ENCODE results near the gene ASCL3.
"Not testable (repeated sequence)": the region's sequence is repeated elsewhere in the genome, so short reads cannot be mapped to it uniquely, and the experiment has no call there.

The ASCL3 gene

DNA sequence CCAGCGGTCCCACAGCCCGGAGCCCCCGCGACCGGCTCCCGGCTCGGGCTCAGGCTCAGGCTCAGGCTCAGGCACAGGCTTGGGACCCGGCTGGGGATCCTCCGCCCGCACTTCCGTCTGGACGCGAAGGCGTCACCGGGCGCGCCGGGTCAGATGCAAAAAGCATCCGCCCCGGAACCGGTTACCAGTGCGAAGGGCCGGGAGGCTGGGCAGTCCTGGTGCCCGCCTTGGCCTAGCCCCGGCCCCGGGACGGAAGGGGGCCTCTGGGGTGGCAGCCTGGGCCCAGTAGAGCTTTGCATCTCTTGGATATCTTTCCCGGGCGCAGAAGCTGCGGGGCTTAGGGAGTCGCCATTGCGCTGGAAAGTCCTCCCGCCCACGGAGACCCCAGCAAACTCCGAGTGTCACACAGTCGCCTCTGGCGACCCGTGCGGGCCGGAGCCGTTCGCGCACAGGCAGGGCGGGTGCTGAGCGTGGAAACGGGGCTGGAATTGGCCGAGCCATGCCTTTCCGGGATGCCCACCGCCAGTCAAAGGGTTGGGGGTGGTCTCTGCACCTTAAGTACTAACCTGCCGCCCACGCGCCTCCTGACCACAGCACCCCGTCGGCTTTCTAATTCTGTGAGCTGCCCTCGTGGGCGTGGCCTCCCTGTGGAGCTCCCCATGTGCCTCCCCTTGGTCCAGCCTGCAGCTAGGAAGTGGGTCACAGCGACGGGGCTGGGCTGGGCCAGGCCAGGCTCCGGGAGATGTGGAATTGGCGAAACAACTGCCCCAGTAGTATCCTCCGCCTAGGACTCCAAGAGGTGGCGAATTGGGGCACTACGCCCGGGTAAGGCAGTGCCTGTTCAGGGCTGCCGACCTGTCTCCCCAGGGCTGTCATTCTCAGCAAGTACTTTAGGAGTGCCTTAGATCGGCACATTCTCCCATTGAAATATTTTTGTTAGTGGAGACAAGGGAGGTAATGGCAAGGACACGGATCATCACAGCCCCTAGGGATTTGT, 21.8 kb upstream of the ASCL3 start, which contains the start of gene TMEM9B:
Gene TMEM9B, minus strand, starts transcription at position 119 of the 997 bp plus-strand sequence. CDS start 129 bp downstream, outside the sequence.
- in situ Hi-C loops (cut with MboI; ENCODE audit: low sequenced_read_pairs), result no loop called here
- DNase-seq (ENCODE audit: low spot score in 2 of 2), result peak; percentile 67 to 88
- no peaks in the 10 kb centered on the region for H3K9me3 ChIP-seq
- no peaks in the 10 kb centered on the region for H3K27me3 ChIP-seq (ENCODE audit: low read depth)
- no peaks in the 10 kb centered on the region for H3K36me3 ChIP-seq (replicated peaks)
- 0 out of 2 replicates have a peak, but pooled peaks cover 1% of the 10 kb centered on the region for H3K4me1 ChIP-seq
- peak within 1 kb of the TSS; percentile 93 for H3K4me3 ChIP-seq

DNA sequence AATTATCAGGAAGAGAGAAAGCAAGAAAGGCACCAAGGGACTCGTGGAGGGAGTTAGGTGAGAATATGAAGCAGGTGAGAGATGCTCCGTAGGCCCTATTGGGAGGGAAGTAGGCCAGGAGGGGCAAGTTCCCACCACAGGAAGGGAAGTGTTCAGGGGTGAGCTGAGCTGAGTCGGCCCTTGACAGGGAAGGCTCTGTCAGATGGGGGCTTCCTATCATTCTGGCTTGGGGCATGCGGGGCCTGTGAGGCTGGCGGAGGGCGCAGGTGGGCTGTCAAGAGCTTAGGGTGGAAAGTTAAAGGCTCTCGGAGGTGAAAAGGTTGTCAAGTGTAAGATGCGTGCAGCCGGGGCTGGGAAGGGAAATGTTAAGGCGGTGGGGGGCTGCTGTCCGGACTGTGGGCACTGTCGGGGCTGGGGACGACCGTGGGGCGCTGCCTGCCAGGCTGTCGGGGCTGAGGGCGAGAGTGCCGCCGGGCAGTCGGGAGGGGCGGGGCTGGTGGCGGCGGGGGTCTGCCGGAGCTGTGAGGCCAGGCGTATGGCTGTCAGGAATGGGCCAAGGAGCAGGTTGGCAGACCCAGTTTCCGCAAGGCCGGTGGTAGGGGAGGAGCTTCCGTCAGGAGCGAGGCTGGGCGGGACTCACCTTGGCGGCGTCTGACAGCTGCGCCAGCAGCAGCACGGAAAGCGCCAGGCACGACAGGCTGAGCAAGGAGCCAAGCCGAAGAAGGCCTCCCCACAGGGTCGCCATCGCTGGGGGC, 20.9 kb upstream of the ASCL3 start:
- Histone ChIP-seq H3K4me1 (no peaks in the 10 kb centered on the region), H3K27me3 (ENCODE audit: low read depth) (no peaks in the 10 kb centered on the region), H3K36me3 (replicated peaks) (no peaks in the 10 kb centered on the region), H3K4me3 (peak overlapping the region; percentile 93), H3K9me3 (no peaks in the 10 kb centered on the region)
- in situ Hi-C loops (cut with MboI; ENCODE audit: low sequenced_read_pairs), result no loop called here
- DNase-seq (ENCODE audit: low spot score in 2 of 2), result peak; percentile 66 to 86

DNA sequence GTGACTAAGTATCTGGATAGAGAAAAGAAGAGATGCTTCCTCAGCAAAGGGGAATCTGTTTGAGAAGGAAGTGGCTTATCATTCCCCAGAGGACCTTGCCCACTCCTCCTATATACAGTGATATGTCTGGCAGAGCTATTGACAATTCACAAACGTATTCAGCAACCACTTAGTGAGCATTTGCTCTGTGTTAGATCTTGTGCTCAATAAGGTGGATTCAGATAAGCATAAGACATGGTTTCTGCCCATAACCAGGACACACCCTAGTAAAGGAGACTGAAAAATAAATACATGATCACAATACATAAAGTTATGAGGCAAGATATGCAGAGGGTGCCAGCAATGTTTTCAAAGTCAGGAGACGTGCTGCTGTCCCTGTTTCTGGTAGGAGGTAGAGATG, 20.0 kb upstream of the ASCL3 start:
- DNase-seq (ENCODE audit: low spot score in 2 of 2), result no peak
- peak overlapping the region; percentile 93; the same call in 1 of the 2 replicates for H3K4me3 ChIP-seq
- in situ Hi-C loops (cut with MboI; ENCODE audit: low sequenced_read_pairs), result no loop called here
- H3K27me3 ChIP-seq (ENCODE audit: low read depth), result no peaks in the 10 kb centered on the region
- H3K4me1 ChIP-seq, result no peaks in the 10 kb centered on the region
- no peaks in the 10 kb centered on the region for H3K36me3 ChIP-seq (replicated peaks)
- H3K9me3 ChIP-seq, result no peaks in the 10 kb centered on the region

DNA sequence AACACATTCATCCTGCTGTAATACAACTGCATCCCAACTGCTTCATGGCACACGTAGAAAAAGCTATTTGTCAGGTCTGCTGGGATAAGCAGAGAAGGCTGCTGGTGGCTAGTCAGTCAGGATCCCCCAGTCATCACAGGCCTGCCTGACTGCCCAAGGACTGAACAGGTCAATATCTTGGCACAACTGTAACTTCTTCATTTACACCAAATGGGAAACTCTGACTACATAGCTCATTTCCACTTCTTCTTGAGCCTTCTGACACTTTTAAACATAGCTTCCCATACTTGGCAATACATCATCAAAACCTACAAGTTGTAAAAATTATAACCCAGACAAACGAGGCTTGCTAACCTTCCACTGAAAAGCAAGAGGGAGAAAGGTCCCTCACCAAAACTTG, 18.6 kb upstream of the ASCL3 start:
- no peak for DNase-seq (ENCODE audit: low spot score in 2 of 2)
- in situ Hi-C loops (cut with MboI; ENCODE audit: low sequenced_read_pairs), result no loop called here
- Histone ChIP-seq H3K36me3 (replicated peaks) (no peaks in the 10 kb centered on the region), H3K27me3 (ENCODE audit: low read depth) (no peaks in the 10 kb centered on the region), H3K9me3 (no peaks in the 10 kb centered on the region), H3K4me3 (no peak overlapping the region), H3K4me1 (no peaks in the 10 kb centered on the region)

DNA sequence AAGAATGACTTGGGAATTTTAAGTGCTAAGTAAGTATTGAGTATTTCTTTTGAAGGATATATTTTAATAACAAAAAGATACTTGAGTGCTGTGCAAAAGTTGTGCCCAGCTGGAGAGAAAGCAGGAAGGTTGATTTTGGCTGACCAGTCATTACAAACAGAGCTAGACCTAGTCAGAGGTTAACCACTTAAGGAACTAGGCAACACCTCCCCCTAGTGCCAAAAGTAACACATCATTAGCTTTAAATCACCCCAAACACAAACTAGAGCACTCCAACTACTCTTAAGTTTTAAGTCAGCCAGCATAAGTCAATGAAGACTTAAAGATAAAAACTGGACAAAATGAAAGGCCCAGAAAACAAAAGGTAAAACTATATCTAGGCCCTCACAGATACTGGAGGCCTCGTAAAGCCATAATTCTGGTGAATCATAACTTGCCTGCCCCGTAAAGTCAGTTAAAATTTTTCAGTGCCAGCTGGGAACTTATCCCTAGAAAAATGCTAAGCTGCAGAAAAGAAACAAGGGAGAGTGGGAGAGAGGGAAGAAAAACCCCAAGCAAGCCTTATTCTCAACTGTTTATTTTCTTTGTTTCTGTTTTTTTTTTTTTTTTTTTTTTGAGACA, 16.8 kb upstream of the ASCL3 start:
- in situ Hi-C loops (cut with MboI; ENCODE audit: low sequenced_read_pairs), result no loop called here
- DNase-seq (ENCODE audit: low spot score in 2 of 2), result peak; percentile 66 to 78
- Histone ChIP-seq H3K4me1 (no peaks in the 10 kb centered on the region), H3K4me3 (no peak overlapping the region), H3K36me3 (replicated peaks) (0 out of 2 replicates have a peak, but pooled peaks cover 5% of the 10 kb centered on the region), H3K9me3 (no peaks in the 10 kb centered on the region), H3K27me3 (ENCODE audit: low read depth) (no peaks in the 10 kb centered on the region)

DNA sequence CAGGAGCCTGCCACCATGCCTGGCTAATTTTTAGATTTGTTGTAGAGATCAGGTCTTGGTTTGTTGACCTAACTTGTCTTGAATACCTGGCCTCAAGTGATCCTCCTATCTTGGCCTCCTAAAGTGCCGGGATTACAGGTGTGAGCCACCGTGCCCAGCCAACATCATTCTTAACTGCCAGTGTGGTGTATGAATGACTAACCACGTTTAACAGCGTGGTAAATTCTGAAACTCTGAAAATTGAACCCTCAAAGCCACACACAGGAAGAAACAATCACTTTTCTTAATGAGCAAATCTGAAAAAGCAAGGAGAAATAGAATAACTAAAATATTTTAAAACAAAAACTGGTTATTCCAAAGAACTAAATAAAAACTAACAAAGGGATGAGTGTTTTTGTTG, 14.0 kb upstream of the ASCL3 start:
- Histone ChIP-seq H3K4me1 (no peaks in the 10 kb centered on the region), H3K27me3 (ENCODE audit: low read depth) (no peaks in the 10 kb centered on the region), H3K36me3 (replicated peaks) (peaks cover 12% of the 10 kb centered on the region; the same call in 1 of the 2 replicates), H3K9me3 (no peaks in the 10 kb centered on the region), H3K4me3 (no peak overlapping the region)
- no peak for DNase-seq (ENCODE audit: low spot score in 2 of 2)
- in situ Hi-C loops (cut with MboI; ENCODE audit: low sequenced_read_pairs), result no loop called here

DNA sequence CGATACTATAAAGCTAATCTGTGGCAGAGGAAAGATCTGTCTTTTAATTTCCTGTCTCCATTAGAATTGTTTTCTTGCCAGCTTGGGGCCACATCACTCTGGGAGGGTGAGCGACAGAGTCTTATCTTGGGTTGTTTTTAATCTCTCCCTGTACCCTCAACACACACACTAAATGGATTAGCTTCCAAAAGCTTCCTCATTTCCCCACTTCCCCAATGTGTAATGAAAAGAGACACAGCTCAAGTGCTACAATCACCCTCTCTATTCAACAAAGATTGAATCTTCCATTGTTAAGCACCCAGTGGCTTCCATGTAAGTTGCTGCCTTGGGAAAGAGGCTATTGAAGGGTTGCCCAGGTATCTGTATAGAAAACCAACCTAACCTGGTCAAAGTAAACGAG, 6.1 kb upstream of the ASCL3 start:
- no peaks in the 10 kb centered on the region for H3K27me3 ChIP-seq (ENCODE audit: low read depth)
- no peak for DNase-seq (ENCODE audit: low spot score in 2 of 2)
- in situ Hi-C loops (cut with MboI; ENCODE audit: low sequenced_read_pairs), result no loop called here
- peaks cover 2% of the 10 kb centered on the region; the same call in 1 of the 2 replicates for H3K4me1 ChIP-seq
- no peaks in the 10 kb centered on the region for H3K9me3 ChIP-seq
- H3K4me3 ChIP-seq, result no peak overlapping the region
- H3K36me3 ChIP-seq (replicated peaks), result peaks cover 12% of the 10 kb centered on the region

DNA sequence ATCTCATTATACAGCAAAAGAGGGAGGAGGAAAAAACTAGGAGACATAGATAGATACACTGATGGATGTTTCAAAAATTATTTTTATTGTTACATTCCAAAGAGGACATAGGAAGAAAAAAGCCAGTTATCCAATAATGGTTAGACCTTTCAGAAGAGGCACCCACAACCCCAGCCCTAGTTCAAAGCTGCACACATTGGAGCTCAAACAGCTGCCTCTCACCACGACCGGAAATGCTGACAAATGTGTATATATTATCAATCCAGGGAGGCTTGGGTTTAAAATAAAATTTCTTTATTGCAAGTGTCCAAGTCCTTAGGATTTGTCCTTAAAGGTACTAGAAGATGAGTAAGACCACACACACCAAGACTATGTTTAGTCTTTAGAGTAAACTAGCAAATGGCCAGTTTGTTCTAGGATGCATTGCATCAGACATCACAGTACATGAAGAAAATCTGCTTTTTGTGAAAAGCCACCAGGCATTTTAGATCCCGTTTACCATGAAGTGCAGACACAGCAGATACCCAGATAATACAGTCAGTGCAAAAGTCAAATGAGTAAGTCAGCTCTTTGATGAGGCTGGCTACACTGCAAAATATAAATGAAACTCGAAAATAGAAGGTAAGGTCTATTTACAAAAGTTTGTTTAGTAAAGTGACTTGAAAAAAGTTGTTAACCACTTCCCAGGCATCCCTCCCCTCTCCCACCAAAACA, 4.6 kb upstream of the ASCL3 start:
- Histone ChIP-seq H3K27me3 (ENCODE audit: low read depth) (no peaks in the 10 kb centered on the region), H3K4me1 (peaks cover 2% of the 10 kb centered on the region; the same call in 1 of the 2 replicates), H3K9me3 (no peaks in the 10 kb centered on the region), H3K4me3 (no peak overlapping the region), H3K36me3 (replicated peaks) (peaks cover 5% of the 10 kb centered on the region)
- no peak for DNase-seq (ENCODE audit: low spot score in 2 of 2)
- in situ Hi-C loops (cut with MboI; ENCODE audit: low sequenced_read_pairs), result no loop called here

DNA sequence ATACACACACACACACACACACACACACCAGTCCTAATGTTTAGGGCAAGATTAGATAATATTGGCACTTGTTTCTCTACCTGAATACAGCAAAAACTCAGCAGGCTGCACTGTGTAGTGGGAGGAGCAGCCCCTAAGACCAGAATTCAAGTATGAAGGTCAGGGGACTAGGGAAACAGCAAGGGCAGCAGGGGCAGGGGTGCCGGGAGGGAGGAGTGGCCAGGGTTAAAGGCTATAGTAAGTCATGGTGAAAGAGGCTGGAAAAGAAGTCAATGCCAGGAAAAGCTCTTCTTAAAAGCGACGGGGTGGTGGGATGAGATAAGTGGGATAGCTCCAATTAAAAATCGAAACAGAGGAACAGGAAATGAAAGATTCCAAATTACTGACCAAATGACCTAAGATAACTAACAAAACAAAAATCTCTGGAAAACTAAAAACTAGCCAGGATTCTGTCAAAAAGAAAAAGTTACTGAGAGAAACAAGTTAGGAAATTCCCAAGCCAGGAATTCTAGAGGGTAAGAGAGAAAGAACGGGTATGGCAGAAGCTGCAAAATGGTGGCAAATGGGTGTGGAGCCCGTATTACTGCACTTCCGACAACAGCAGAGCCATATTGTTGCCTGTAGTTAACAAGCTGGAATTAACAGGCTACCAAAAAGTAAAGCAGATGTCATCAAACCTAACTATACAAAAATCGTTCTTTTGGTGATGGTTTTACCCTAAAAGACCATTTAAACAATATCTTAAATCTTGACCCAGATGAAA, 1.3 kb downstream of the ASCL3 start:
- Histone ChIP-seq H3K4me3 (no peak overlapping the region), H3K36me3 (replicated peaks) (no peaks in the 10 kb centered on the region), H3K9me3 (no peaks in the 10 kb centered on the region), H3K4me1 (no peaks in the 10 kb centered on the region), H3K27me3 (ENCODE audit: low read depth) (no peaks in the 10 kb centered on the region)
- in situ Hi-C loops (cut with MboI; ENCODE audit: low sequenced_read_pairs), result no loop called here
- DNase-seq (ENCODE audit: low spot score in 2 of 2), result no peak

DNA sequence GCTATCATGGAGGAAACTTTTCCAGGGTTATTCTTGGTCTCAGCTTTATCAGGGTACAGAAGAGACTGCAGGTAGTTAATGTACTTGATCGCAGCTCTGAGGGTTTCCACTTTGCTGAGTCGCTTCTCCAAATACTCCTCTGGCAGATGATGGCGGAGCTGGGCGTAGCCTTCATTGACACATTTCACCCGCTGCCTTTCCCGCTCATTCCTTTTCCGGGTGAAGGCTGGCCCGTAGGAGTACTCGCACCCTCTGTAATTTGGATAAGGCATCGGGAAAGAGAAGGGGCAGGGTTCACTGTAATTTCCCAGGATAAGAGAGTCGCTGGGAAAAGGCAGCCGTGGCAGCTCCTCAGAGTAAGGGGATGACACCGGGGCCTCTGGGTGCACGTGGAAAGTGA, 5.2 kb downstream of the ASCL3 start:
- no peaks in the 10 kb centered on the region for H3K27me3 ChIP-seq (ENCODE audit: low read depth)
- in situ Hi-C loops (cut with MboI; ENCODE audit: low sequenced_read_pairs), result no loop called here
- H3K9me3 ChIP-seq, result no peaks in the 10 kb centered on the region
- H3K36me3 ChIP-seq (replicated peaks), result no peaks in the 10 kb centered on the region
- DNase-seq (ENCODE audit: low spot score in 2 of 2), result no peak
- peaks cover 4% of the 10 kb centered on the region; the same call in 1 of the 2 replicates for H3K4me1 ChIP-seq
- no peak overlapping the region for H3K4me3 ChIP-seq

DNA sequence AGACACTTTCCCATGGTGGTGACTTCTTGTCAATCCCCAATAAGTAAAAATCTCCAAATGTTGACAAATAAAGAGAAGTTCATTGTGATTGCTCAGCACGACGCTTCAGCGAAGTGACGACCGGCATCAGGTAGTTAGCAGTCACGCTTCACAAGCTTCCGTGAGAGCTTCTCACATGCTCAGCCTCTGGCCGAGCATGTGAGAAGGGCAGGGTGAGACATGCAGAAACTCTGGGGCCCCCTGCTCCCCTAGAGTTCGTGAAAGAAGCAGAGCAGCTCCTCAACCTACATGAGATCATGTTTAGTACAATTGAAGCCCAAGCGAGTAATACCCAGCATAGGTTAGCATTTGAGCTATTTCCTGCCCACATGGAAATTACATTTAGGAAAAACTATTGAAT, 5.7 kb downstream of the ASCL3 start:
- Histone ChIP-seq H3K36me3 (replicated peaks) (no peaks in the 10 kb centered on the region), H3K9me3 (no peaks in the 10 kb centered on the region), H3K4me1 (peaks cover 4% of the 10 kb centered on the region; the same call in 1 of the 2 replicates), H3K4me3 (no peak overlapping the region), H3K27me3 (ENCODE audit: low read depth) (no peaks in the 10 kb centered on the region)
- in situ Hi-C loops (cut with MboI; ENCODE audit: low sequenced_read_pairs), result no loop called here
- DNase-seq (ENCODE audit: low spot score in 2 of 2), result no peak

DNA sequence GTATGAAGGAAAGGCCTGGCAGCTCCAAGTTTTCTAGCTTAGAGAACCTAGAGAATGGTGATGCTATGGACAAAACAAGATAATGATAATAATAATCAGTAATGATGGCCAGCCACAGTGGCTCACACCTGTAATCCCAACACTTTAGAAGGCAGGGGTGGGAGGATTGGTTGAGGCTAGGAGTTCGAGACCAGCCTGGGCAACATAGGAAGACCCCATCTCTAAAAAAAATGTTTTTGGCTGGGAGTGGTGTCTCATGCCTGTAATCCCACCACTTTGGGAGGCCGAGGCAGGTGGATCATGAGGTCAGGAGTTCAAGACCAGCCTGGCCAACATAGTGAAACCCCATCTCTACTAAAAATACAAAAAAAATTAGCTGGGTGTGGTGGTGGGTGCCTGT, 7.0 kb downstream of the ASCL3 start:
- in situ Hi-C loops (cut with MboI; ENCODE audit: low sequenced_read_pairs); H3K27me3 ChIP-seq (ENCODE audit: low read depth); DNase-seq (ENCODE audit: low spot score in 2 of 2): not testable (repeated sequence)

More for the DNA sequence above, 7.0 kb downstream of the ASCL3 start:
- H3K36me3 ChIP-seq (replicated peaks); H3K4me1 ChIP-seq; H3K4me3 ChIP-seq; H3K9me3 ChIP-seq: not testable (repeated sequence)

All from HAP-1 (cell line).